Amniotic stem cell (primary cell): ENCODE measurements around the gene FAAP100.
A peak's percentile ranks its signal among the peaks of the same experiment; 100 is the strongest.

ENCODE experiments used
- DNase-seq: peaks from one replicate; lab custom pipeline; 2025; lab: John Stamatoyannopoulos, UW

FAAP100 gene

DNA sequence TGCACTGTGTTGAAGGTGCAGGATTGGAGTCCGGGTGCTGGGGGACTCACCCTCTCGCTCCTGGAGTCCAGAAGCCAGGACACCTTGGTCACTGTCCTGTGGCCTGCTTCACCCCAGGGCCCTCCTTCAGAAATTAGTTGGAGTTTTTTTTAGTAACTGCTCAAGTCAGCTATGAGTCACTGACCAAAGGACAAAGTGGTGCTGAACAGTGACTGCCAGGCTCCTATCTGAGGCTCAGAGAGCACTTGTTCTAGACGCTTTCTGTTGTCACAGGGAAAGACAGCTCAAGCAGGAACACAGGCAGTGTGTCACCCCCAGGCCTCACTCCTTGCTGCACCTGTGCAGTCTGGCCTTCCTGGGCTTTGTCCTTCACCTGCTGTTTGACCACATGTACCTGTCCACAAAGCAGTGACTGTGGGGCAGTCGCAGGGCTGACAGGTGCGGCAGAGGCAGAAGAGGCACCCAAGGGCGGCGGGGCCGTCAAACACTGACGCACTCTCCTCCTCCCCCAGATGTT lies 4.1 kb upstream of the FAAP100 start:
- DNase-seq, result no peak

DNA sequence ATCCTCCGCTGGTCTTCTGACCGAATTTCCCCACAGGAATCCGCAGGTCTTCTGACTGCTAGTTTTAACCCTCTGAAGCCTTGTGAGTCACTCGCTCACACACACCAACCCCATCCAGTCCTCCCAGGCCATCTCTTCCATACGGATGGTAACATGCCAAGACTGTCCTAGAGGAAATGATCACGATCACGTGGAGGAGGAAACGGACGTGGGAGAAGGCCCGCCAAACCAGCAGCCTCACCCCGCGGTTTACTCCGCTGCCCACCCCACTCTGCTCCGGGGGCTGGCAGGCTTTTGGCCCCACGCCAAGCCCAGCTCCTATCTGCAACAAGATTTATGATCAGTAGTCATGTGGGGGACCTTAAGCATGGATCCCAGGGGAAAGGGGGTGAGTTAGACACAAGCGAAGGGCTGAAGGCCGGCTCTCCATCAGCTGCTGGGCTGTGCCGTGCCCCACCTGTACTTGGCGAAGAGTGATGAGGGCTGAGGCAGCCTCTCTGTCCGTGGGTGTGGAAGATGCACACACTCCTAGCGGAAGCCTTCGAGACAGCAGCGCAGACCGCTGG lies 1.5 kb upstream of the FAAP100 start:
- DNase-seq, result peak; percentile 73

DNA sequence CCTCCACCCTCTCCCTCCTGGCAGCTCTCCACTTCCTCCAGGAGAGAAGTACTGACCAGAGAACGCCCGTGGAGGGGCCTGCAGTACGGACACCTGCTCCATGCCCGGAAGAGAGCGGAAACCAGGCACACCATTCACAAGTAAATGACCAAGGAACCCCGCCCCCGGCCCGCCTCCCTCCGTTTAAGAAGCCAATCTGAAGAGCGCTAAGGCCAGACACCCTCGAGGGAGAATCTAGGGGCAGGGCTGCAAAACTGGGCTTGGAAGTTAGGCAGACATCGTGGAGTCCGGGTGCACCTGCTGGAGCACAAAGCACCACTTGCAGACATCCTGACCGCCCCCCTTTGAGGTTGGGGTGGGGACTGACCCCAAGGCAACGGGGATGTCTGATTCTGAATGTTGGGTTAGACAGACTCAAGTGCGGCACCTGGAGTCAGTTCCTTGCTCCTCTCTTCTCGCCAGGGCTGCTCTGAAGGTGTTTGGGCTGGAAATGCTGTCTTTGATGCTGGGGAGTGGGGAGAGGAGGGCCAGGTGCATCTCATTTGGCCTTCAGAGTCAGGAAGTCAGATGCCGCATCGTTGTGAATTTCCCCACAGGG lies 964 bp upstream of the FAAP100 start:
- peak; percentile 46 for DNase-seq

DNA sequence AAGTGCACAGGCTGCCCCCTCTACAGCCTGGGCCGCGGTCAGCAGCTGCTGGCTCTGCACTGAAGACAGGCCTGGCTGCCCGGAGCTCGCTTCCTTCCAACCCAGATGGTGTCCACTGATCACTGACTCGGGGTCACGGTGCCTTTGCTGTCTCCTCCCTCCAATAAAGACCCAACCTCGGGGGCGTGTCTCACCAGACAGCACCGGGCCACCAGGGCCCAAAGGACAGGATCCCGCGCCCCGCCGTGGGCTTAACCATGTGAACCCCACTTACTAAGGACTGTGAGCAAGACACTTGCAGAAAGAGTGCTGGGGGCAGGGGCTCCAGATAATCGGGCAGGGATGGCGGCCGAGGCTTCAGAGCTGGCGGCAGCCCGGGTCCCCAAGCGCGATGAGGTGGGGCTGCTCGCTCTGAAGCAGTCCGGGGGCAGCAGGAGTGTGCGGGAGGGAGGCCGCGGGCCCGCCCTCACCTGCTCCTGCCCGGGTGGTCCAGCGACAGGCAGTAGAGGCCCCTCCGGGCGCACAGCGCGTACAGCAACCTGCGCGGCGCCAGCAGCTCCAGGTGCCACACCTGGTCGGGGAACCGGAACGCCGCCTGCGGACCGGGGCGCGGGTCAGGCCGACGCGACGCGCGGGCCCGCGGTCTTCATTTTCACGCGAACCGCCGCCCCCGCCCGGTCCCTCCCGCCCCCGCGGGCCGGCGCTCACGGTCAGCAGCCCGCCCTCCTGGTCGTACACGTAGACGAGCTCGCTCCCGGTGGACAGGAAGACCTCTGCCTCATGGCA lies 502 bp downstream of the FAAP100 start:
- no peak for DNase-seq

DNA sequence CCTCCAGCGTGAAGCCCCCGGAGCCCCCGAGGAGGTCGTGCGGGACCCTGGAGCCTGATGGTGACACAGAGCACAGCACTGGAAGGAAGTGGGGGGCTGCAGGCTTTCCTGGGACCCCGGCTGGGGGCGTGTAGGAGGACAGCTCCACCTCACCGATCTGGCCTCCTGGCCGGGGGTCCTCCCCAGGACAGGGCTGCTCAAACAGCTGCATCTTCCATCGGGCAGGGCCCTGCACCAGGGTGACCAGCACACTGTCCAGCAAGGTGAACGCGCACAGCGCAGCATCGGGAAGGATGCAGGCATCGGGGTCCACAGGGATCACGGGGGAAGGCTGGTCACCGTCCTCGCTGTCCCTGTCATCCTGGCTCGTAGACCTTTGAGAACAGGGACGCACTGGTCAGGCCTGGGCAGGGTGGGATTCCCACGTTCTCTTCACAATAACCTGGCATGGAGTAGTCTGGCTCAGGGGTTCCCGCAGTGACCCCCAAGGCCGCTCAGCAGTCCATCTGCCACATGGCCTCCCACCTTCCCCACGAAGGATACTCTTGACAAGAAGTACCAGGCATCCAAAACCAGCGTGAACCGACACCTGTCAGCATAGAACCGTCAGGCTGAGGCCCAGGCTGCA lies 1.2 kb downstream of the FAAP100 start:
- DNase-seq, result no peak

DNA sequence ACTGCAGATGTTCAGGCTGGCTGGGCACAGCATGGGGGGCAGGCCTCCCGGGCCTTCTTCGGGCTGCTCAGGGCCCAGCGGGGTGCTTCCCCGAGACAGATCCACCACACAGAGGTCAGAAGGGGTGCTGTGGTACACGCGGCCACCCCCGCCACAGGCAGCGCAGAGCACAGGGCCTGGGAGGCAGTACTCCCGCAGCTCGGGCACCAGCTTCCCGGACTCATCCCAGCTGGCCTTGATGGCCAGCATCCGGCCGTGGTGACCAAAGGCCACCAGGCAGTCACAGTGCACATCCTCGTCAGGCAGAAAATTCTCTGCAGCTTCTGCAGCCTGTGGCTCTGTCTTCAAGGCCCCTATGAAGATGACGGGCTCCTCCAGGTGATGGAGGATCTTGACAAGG lies 1.9 kb downstream of the FAAP100 start:
- DNase-seq, result no peak

DNA sequence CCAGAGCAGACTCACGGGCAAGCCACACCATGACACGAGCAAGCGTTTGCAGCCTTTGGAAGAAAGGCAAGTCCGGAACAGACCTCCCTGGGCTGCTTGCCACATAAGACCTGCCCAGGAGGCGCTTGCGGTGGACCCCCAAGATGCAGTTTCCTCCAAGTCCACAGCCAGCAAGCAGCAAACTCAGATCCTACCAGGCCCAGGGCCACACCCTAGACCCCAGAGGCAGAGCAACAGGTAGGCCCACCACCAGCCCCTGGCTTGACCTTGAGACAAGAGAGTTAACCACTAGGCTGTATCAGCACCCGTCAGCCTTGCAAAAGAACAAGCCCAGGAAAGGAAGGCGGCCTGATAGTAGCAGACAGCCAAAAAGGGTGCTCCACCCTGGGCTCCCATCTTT lies 2.3 kb downstream of the FAAP100 start:
- DNase-seq, result no peak

DNA sequence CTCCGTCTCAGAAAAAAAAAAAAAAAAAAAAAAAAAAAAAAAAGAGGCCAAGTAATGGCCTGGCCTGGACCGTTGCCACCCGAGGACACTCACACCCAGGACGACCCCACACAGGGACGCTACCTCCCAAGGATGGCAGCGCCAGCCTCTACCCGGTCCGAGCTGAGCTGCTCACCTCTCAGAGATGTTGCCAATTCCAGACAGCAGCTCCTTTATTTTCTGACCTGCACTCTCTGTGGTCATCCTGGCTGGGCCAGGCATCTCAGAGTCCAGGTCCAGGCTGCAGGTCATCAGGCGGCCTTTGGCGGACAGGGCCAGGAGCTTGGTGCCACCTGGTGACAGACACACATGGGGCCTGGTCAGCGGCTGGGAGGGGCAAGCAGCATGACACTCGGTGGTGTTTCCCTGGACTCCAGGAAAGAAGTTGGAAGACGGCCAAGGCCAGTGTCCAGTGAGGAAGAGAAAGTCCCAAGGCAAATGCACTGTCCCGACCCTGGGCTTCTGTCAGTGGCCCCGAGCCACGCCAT lies 3.1 kb downstream of the FAAP100 start:
- DNase-seq, result no peak

DNA sequence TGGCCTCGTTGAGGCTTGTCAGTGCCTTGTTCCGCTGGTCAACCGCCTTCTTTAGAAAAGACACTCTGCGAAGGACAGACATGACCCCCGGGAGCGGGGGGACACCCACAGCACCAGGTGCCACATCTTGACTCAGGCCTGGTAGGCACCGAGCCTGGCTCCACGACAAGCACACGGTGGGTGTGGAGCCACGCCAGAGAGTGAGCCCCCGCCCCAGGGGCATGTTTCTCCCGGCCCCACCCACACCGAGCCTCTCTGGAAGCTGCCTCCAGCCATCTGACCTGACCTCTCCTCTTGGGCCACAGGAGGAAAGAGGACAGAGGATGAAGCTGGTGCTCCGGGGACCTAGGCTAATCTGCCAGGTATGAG lies 4.6 kb downstream of the FAAP100 start:
- DNase-seq, result no peak

DNA sequence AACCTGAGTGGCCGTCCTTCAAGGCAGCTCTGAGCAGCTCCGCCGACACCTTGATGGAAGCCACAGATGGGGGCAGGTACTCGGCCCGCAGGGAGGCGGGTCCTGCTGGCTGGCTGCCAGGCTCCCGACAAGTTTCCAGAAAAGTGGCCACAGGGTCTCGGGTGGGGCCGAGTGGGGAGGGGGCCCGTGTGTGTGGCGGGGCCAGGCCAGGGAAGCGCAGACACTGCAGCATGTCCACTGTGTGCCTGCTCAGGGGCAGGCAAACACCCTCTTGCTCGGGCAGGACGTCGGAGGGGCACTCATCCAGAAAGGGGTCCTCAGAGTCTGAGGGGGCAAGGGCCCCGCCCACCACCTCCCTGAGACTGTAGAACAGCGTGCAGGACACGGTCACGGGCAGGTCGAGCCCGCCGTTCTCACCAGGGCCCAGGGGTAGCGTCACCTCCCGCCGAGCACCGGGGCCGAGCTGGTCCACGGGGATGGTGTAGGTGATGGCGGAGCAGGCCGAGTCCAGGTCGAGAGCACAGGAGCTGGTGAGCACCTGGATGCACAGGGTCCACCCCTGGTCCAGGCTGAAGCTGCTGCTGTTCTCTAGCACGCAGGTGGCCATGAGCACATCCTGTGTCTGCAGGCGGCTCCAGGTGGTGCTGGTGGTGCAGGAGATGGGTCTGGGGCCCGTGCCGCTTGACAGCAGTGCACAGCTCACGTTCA lies 5.1 kb downstream of the FAAP100 start:
- DNase-seq, result no peak

DNA sequence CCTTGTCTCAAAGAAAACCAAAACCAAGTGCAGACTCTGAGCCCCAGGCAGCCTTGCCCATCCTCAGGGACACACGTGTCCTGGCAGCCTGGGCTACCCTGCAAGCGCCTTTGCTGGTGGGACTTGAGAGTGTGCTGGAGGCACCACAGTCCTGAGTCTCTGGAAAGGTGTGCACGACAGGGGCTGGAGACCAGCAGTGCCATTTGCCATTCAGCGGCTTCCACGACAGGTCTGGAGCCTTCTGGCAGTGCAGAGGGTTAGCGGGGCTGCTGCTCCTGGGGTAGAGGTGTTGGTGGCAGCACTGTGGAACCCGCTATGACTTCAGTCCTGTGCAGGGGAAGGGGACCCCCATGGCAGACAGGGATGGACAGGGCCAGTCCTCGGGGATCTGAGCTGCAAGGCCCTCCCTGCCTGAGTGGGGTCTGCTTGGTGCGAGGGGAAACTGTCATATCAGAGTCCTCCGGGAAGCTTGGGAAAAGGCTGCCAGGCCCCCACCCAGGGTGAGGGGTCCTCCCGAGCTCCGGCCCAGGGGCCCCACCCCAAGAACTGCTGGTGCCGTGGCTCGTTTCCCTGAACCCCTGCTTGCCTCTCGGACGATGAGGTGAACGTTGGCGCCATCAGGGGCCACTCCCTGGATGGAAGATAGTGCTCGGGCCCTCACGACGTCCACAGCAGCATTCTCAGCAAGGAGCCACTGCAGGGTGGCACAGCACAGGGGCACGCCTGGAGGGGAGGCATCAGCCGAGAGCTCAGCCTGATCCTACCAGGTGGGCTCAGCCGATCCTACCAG lies 6.8 kb downstream of the FAAP100 start:
- DNase-seq, result no peak

DNA sequence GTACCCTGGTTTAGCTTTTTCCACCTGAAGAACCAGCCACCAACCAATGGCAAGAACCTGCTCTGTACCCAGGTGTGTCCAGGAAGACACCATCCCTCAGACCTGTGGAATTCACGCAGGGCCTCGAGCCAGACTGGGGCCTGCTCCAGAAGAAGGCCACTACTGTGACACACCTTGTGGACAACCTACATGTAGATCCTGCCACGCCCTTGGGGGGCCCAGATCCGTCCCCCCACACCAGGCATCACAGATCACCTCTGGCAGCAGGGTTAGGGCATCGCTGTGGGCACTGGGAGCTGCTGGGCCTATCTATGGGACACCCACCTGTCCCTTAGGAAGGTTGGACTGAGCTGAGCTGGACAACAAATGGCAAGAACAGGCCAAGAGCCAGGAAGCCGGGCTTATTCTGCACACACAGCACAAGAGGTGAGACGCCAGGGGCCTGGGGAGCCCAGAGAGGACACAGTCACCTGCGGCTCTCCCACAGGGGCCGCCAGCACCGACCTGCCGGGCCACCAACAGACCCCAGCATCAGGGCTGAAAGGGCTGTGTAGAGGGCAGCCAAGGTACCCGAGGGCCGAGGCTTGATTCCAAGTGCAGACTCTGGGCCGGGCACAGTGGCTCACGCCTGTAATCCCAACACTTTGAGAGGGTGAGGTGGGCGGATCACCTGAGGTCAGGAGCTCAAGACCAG lies 7.7 kb downstream of the FAAP100 start:
- DNase-seq, result no peak

DNA sequence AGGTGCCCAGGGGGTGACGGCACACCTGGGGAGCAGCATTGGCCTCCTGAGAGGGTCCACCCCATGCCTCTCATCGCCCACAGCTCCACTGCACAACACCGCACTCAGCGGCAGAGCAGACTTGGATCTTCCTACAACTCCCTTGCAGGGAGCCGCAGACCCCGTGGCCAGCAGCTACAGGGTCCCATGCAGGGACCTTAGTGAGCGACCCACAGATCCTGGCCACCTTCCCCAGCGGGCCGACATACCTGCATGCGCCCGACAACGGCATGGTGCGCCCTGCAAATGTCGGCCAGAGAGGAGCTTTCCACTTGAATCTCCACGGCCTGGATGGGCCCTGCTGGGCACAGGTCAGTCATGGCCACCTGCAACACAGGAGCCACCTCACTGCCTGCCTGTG lies 8.4 kb downstream of the FAAP100 start:
- no peak for DNase-seq

DNA sequence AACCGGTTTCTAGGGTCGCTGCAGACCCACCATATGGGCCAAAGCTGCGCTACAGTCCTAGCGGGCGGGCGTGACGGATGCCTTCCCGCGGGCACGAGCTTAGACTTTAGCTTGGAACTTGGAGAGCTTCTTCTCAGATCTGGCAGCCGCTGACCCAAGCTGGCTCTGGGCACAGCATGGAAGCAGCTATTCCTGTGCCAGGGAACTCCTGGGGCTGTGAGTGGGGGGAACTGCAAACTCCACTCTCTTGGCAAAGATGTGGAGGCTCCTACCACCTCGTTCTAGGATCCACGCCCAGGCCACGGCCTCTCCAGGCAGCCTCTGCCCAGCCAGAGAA lies 8.8 kb downstream of the FAAP100 start:
- DNase-seq, result no peak

DNA sequence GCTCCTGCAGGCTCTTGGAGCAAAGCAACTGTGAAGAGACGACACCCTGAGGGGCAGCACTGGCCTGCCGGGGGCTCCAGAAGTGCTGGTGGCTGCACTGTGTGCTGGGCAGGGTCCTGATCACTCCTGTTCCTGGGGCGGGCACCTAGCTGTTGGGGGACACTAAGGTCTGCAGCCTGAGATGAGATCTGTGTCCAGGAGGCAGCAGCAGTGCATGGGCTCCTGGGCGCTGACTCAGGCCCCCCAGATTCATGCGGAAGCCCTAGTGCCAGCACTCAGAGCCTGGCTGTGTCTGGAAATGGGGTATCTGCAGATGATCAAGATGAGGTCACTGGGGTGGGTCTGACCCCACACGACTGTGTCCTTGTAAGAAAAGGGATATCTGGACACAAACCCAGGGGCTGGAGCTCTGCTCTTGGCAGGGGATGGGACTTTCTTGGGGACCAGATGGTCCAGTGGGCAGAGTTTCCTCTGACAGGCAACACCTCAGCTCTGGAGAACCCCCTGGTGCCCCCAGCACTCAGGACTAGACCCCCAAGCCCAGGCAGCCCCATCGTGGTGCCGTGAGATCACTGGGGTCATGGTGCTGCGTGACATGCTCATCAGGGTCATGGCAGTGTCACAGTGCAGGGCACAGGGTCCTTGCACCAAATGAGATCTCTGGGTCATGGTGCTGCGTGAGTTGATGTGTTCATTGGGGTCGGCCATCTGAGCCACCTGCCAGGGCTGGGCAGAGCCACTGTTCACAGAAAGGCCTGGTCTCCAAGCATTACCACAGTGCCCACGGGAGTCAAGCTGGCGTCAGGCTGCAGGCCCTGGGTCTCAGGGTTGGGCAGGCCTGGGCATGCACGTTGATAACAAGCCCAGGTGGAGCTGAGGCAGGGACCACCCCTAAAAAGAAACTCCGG lies 9.5 kb downstream of the FAAP100 start:
- DNase-seq, result no peak

DNA sequence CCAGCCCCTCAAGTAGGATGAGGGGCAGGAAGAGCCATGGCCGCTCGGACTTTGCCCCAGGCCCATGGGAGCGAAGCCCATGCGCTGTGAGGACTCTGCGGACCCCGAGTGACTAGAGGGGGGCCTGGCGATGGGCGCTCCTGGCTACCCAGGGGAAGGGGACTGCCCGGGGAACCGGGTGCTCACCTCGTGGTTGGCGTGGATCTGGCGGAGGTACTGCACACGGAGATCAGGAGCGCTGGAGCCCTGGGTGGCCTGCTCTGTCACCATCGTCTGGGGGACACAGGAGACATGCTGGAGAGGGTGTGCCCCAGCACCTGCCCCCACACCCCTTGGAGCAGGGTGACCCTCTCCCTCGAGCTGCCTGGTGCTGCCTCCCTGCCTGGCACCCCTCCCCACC lies 11.0 kb downstream of the FAAP100 start:
- DNase-seq, result no peak

DNA sequence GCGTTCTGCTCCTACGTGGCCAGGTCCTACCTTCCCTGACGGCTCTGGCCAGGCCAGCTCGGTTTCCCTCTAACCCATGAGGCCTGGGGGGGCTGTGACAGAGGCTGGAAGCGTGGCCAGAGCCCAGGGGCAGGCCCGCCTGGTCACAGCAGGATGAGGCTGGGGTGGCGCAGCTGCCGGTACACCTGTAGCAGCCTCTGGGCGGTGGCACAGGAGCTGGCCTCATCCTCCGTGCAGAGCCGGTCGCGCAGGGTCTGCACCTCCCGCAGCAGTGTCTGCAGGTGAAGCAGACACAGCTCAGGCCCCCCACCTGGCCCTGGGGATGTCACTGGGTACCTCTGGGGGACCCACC lies 11.5 kb downstream of the FAAP100 start:
- no peak for DNase-seq

DNA sequence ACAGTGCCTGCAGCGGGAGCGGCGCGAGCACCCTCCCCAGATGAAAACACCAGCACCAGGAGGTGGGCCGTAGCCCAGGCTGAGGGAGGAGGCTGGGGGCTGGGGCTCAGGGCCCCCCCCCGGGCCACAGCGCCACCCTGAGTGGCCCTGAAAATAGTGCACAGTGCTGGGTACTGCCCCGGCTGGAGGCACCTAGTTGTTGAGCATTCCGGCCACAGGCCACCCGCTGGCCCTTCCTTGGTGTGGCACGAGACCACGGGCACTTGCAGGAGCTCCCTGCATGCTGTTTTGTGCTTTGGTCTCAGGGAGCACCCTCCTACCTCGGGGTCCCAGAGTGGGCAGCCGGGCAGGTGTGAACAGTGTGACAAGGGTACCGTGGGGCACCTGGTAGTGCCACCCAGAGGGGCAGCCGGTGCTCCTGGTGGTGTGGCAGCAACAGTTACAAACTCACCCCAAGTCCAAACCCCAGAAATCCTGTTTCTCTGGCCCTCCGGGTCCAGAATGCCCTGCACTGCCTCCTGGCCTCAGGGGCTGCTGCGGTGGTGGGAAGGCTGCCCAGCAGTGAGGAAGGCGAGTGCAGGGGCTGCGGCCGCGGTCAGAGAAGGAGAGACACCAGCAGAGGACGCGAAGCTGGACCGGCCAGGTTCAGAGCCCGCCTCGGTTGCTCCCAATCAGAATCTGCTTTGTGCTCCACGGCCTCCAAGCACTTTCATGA lies 12.0 kb downstream of the FAAP100 start:
- no peak for DNase-seq

DNA sequence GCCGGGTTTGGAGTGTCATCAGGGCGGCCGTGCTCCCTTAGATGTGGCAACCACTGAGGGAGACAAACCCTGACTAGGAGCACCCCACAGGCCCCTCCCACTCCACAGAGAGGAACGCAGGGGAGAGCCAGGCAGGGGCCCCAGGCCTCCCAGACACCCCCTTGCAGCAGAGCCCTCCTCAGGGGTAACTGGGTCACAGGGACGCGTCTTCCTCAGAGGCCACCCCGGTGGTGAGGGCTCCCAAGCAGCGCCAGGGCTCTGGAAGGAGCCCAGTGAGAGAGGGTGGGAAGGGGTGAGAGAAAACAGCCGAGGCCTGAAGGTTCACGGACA lies 12.6 kb downstream of the FAAP100 start:
- no peak for DNase-seq
